Retinal pigment epithelial cell (primary cell): ENCODE data around the gene HOXC12.

Source experiments
- DNase-seq: peaks from one replicate; pipeline ENCODE4 v3.0.0-alpha.2; 2010; ENCODE audit warnings: low read depth
- H3K4me3 ChIP-seq: 2 replicates; pipeline ENCODE4 v1.5.1; 2011; ENCODE audit warnings: mild to moderate bottlenecking, low read length, control low read depth, moderate library complexity
- CTCF ChIP-seq: conservative IDR thresholded peaks from 2 replicates; pipeline ENCODE4 v1.5.1; 2011; ENCODE audit warnings: low read depth, low read length, control low read depth, inconsistent platforms

The HOXC12 gene

GRCh38 chr12:54002915-54003389, 48.2 kb downstream of the HOXC12 start:
- no peak for DNase-seq
- no peak overlapping the region for H3K4me3 ChIP-seq
- no peak for TF ChIP-seq CTCF

GRCh38 chr12:54003625-54004024, 48.9 kb downstream of the HOXC12 start:
- no peak for DNase-seq
- no peak overlapping the region for H3K4me3 ChIP-seq
- TF ChIP-seq CTCF: no peak

GRCh38 chr12:54004063-54004840, 49.5 kb downstream of the HOXC12 start:
- H3K4me3 ChIP-seq: no peak overlapping the region
- no peak for TF ChIP-seq CTCF

GRCh38 chr12:54004841-54005530, 50.3 kb downstream of the HOXC12 start:
- H3K4me3 ChIP-seq: no peak overlapping the region
- TF ChIP-seq CTCF: no peak
- no peak for DNase-seq

More at GRCh38 chr12:54004063-54004840, 49.5 kb downstream of the HOXC12 start:
- DNase-seq: no peak

- no peak for DNase-seq
- TF ChIP-seq CTCF: no peak
- H3K4me3 ChIP-seq: no peak overlapping the region
Measured at GRCh38 chr12:54005531-54005852, 50.8 kb downstream of the HOXC12 start.

GRCh38 chr12:54005853-54006558, 51.3 kb downstream of the HOXC12 start:
- DNase-seq: no peak
- H3K4me3 ChIP-seq: no peak overlapping the region
- TF ChIP-seq CTCF: peak; percentile 84
